NCI-H2107 treated with DMSO at 0.1 percent for 48 hours (cell line): Measurements from ENCODE around the gene IDH2.

Source experiments
- DNase-seq: peaks from one replicate; lab custom pipeline; 2025; ENCODE audit not compliant: unreplicated experiment; lab: John Stamatoyannopoulos, UW

The IDH2 gene

DNA sequence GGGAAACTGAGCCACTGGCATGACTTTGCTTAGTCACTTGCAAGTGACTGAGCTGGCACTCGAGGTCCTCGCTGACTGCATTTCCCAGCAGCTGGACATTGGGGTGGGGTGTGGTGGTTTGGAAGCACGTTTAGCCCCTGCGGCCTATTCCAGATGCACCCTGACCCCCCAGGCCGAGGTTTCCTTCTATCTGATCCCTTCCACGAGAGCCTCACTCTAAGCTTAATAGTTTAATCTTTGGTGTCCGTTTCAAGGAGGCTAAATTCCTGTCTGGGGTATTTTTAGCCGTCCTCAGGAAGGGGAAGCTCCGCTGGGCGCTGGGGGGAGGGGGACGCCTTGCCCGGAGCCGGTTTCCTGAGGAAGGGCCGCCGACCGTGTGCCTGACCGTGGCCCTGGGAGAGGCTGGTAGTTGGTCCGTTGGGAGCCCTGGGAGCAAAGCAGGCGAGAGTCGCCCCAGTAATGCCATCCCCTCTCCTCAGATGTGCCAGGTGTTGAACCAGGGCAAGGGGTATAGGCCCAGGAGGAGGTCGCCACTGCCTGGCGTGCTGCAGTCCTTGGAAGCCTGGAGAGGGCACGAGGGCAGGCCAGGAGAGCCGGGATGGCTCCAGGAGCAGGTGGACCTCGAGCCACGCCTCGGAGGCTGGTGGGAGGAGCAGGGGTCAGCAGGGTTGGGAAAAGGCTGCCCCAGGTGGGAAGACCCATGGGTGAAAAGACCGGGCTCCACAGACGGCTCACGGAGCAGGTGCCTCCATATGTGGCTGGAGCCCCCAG lies 37.2 kb downstream of the IDH2 start:
- DNase-seq: no peak

DNA sequence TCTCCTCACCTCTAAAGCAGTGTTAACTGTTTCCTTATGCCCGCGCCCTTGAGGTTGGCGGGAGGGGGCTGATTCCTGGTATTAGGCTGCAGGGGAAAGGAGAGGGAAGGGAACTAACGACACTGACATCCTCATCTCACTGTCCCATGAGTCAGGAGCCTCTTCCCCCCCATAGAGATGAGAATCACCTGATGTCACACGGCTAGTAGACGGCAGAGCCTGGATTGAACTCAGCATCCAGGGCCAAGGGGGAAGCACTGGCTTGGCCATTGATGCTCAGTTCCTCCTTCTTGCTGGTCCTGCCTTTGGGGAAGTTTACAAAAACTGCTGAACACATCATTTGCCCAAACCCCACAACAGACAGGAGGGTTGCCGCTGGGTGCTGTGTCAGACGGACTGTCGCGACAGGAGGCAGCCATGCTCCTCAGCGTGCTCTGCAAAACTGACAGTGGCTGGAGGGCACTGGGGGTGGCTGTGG lies 38.5 kb downstream of the IDH2 start:
- no peak for DNase-seq

DNA sequence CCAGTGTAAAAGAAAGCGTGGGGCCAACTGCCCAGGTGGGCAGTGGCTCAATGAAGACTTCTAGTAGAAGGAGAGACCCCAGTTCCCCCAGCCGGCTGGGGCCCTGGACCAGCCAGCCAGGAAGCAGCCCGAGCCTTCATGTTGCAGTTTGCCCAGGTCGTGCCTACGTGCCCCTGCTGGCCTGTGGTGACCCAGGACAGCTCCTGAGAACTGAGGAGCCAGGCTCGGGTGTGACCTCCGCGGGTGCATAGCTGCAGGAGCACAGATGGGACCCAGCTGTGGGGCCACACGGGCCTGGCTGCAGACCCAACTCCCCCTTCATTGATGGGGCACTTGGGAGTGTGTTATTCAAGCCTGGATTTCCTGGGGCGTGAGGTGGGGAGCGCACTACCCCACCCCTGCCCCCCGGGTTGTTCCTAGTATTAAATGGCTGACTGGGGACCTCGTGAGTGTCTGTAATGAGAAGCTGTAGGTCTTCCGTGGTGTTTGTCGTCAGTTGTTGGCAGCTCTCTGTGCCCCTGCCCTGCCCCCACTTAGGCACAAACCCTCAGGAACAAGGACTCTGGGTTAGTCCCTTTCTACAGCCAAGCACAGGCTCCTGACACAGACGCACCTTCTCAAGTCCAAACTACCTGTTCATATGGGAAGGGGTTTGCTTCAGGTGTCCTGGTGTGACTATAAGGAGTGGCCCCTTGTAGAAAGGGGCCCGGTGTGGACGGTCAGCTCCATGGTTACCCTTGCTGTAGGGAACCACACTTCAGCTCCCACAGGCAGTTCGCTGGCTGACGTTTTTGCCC lies 39.1 kb downstream of the IDH2 start:
- DNase-seq: no peak

DNA sequence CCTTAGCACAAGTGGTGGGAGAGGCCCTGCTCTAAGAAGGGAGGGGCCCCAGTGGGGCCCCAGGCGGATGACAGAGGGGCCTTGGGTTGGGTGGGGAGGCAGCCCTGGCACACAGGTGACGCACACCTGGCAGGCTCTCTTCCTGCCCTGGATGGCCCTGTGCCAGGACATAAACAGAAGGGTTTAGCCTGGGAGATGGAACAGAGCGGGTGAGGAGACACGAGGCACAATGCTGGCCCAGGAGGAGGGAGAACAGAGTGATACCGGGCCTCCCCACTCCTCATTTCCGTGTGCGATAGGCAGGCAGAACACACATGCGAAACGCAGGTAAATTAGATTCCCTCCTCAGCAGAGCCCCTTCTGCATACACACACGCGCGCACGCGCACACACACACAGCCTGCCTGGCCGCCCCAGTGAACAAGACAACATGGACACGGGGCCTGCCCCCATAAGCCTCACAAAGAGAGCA lies 39.8 kb downstream of the IDH2 start:
- peak; percentile 46 for DNase-seq

DNA sequence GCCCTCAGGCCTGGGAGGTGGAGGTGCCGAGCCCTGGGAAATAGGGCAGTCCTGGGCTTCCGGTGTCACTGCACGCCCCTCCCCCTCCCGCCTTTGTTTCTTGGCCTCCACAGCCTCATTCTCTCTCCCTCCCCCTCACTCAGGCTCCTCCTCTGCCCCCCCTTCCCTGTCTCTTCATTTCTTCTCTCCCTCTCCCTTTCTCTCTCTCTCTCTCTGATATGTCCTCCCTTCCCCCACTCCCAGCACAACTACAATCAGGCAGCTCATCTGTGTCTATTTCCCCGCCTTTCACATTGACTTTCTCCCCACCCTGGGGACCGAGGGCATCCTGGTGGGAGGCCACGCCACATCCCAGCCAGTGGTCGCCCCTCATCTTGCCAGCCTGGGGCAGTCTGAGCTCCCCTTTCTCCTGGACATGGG lies 40.2 kb downstream of the IDH2 start:
- DNase-seq: peak; percentile 57

DNA sequence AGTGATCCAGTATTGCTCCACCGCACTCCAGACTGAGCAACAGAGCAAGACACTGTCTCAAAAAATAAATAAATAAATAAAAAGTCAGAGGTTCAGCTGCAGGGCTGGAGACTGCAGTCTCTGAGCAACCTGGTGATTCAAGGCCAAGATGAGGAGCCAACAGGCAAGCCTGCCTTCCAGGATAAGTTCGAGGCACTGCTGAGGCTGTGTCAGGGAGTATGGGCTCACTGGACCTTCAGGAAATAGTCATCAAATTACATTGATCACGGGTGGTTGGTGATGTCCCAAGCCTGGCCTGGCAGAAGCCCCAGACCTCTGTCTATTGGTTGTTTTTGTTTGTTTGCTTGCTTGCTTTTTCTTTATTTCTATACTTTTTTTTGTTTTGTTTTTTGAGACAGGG lies 41.5 kb downstream of the IDH2 start:
- no peak for DNase-seq

DNA sequence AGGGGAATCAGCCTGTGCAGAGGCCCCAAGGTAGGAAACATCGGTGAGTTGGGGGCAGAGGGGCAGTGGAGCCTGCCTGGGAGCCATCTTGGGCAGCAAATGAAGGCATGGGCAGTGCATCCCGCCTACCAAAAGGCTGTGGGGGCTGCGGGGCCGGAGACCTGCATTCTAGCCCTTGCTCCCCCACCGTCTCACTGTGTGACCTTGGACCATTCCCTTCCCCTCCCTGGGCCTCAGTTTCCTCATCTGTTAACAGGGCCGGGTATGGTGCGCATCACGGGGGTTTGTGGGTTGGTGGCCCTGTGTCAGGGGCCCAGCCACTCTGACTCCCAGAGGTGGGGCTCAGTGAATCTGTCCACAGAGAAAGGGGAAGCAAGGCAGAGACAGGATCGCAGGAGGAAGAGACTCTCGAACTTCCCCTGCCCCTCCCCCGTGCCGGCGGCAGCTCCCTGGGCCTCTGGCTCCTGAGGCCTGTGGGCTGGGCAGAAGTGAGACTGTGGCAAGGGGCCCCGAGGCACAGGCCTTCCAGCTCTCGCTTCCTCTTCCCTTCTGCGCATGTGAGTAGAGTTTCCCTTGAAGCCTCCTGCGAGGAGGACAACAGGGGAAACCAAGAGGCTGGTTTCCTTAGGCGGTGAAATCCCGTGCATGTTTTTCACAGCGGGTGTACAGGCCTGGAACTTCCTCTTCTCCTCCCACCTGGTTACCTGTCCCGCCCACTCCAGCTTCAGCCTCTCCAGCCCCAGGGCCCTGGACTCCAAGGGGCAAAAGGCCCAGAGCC lies 42.9 kb downstream of the IDH2 start:
- no peak for DNase-seq

DNA sequence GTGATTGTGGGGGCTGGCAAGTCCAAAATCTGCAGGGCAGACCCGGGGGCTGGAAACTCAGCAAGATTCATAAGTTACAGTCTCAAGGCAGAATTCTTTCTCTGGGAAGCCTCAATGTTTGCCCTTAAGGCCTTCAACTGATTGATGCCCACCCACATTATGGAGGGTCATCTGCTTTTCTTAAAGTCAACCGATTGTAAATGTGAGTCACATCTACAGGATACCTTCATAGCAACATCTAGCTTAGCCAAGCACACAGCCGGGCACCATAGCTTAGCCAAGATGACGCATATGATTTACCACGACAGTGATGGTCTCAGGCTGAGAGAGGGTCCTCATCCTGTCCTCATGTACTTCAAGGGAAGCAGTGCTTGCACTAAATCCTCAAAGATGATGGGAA lies 43.5 kb downstream of the IDH2 start:
- DNase-seq: no peak

DNA sequence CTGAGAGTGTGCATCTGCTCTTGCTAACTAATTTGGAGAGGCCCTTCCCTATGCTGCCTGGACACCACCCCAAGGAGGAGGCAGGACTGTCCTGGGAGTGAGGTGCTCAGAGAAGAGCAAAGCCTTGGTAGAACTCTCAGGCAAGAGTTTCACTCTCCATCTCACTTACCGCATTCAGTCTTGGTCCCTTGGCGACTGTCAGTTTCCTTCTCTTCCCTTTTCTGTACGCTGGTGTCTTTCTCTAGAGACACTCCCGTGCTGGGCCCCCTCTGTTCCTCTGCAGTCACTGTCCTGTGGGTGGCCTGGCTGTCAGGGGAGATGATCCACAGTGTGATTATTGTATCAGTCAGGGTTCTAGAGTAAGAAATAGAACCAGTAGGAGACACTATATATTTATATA lies 44.0 kb downstream of the IDH2 start:
- DNase-seq: no peak

DNA sequence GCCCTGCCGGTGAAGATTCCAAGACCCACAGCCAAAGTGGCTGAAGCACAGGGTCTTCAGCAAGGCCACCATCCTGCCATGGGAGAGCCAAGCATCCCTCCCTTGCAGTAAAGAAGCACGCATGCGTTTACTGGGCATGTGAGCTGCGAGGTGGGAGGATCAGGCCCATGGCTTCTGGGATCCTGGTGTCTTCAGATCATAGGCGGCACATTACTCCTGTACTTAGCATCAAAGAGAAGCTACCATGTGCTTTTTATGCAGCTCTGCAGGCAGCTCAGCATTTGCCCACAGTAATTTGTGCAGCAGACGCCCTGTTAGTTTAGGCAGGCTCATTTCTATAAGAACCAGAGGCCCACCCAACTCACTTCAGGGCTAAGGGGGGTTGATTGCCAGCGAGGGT lies 45.7 kb downstream of the IDH2 start:
- no peak for DNase-seq

DNA sequence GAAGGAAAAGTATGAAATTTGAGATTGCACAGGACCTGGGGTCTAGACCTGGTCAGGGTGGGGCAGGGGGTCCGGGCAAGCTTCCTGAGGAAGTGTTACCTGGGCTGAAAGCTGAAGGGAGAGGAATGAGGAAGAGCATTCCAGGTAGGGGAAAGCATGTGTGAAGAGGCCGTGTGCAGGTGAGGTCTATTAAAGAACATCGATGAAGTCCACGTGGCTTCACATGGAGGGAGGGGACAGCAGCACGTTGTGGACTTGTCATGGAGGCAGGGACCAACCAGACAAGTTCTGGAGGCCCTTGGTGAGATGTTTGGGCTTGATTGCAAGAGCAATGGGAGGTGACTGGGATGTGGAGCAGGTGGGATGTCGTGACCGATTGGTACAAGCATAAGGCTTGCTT lies 47.1 kb downstream of the IDH2 start:
- no peak for DNase-seq

DNA sequence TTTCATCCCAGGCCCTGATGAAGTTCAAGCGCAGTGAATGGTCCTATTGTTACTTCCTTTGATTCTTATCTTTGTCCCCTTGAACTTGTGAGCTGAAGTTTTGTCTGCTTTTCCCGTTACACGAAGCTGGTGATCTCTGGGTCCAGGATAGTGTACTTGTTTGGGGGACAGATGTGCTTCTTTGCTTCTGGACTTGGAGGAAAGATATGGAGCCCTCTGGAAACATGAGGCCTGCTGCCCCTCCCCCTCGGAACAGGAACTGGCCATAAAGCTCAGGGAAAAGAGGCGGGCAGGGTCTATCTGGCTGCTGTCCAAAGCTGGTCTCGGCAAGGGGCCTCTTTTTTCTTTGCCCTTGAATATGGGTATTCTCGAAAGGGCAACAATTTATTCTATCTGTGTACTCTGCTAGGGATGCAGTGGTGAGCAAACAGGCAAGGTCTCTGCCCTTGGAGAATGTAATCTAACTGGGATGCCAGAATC lies 47.6 kb downstream of the IDH2 start:
- DNase-seq: no peak

DNA sequence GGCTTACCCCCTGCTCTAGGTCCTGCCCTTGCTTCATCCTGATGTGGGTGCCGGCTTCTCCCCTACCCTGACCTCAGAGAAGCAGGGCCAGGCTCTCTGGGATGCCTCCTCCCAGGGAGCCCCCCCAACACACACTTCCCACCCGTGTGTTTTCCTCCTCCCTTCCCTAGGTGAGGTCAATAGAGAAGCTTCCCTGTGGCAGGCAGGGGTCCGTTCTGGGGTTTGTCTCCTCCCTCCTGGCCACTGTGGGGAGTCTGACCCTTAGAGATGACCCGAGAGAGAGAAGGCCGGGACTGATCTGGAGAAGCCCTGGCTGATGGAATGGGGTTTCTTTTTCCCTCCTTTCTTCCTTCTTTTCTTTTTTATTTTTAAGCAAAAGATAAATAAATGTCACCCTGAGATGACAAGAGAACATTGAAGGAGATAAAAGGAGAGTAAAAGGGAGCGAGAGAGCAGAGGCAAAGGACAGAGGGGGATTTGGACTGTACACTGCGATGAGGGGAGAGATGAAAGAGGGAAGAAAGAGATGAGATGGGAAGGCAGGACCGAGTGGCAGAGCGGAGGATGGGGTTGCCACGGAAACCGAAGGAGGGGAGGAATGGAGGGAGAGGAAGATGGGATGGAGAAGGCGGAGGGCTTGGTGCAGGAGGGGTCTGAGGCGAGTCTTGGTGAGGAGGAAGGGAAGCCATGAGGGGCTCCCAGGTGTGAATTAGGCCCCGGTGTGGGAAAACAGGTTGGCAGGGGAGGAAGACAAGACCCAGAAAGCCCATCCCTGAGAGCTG lies 48.4 kb downstream of the IDH2 start:
- no peak for DNase-seq

DNA sequence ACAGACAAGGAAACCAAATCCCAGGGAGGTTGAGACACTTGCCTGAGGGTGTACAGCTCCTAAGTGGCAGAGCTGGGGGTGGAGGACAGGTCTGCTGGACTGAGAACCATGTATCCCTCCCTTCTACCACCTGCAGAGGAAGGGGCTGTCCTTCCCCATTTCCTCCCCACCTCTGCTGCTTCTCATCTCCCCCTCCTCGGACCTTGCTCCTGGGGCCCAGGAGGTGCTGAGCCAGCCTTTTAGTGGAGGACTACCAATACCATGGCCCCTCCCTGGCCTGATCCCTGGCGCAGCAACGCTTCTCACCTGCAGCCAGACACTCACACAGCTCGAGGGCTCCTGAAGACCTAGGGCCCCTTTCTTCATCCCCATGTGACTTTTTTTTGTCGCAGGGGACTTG lies 50.4 kb downstream of the IDH2 start:
- no peak for DNase-seq

DNA sequence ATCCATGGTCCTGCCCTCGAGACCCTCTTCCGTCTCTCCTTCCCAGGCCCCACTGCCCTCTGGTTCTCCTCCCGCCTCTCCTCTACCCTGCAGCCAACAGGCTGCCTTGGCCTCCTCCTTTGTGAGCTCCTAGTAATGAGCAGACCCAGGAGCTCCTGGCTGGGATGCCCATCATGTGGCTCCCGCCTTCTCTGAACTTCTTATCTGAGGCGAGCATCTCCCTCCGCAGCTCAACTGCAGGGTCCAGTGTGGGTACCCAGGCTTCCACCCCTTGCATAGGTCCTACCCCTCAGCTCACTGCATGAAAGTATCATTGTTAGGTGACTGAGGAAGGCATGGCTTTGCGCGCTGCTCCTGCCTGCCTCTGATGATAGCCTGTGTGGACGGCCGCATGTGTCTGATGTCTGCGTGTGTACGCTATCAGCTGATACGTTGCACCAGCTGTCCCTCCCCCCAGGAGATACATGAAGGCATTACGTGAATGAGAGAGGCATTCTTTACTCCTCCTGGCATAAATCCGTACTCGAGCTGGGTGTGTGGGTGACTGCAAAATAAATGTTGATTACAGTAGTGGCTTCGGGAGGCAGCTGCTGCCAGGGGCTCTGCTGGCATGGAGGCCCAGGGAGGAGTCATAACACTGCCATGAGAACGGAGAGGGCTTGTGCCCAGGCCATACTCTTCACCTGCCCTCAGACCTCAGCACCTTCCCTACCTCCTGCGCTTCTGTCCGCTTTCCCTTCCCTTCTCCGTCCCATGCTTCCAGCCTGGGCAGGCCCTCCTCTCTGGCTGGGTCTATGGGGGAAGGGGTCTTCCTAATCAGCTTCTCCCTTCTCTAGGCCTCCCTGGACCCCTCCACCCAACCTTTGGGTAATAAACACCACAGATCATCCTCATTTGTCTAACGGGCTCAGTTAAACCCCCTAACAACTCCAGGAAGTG lies 52.3 kb downstream of the IDH2 start:
- DNase-seq: no peak

DNA sequence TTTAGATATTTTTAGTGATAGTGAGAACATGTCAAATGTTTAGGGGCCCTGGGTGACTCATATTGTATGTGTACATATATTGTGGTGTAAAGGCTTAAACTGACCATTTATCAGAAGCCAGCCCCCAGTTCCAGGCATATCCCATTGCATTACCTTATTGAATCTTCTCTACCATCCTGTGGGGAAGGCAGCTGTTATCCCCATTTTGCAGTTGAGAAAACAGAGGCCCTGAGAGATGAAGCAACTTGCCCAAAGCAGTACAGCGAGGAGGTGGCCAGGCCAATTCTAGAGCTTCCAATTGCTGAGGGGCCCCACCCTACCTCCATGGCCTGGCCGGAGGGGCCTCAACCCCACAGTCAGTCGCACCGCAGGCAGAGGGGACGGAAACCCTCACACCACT lies 53.2 kb downstream of the IDH2 start:
- DNase-seq: no peak

DNA sequence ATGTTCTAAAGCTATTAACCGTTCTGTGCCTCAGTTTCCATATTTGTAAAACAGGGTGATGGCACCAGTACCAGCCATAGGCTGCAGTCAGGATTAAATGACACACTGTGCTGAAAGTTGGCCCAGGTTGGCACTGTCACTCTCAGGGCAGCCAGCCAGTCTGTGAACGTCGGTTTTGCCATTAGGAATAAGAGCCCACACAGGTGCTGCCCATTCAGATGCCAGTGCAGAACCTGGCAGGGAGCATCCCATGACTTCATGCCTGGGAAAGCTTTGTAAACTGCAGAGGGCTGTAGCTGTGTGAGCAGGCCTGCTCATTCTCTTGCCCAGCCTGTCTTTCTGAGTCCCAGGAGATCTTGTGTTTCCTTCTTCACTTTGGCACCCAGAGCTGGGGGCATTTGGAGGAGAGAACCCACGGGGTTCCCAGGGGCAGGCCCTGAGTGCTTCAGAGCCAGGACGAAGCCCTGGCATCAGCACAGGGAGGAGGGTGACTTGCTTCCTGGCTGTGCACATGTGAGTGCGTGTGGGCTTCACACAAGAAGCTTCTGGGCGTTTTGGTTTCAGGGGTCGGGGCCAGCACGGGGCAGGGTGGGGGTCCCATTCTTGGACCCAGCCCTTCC lies 54.2 kb downstream of the IDH2 start:
- DNase-seq: no peak

DNA sequence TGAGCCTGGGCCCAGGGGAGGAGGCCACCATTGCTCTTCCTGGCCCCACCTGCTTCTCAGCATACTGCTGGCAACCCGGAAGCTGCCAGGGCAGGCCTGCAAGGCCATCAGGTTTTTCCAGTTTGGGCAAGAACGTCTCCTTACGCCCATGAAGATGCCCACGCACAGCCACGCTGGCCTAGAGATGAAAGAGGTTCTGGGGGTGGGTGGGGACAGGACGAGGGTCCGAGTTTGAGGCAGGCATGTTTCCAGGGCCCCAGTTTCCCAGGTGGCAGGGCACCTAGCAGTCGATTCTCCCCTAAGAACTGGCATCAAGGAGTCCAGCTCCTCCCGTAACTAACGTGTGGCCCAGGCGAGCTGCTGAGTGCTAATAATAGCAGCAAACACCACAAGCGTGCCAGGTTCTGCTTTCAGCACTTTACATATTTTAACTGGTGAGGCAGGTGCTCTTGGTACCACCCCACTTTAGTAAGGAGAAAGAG lies 55.3 kb downstream of the IDH2 start:
- peak; percentile 50 for DNase-seq

DNA sequence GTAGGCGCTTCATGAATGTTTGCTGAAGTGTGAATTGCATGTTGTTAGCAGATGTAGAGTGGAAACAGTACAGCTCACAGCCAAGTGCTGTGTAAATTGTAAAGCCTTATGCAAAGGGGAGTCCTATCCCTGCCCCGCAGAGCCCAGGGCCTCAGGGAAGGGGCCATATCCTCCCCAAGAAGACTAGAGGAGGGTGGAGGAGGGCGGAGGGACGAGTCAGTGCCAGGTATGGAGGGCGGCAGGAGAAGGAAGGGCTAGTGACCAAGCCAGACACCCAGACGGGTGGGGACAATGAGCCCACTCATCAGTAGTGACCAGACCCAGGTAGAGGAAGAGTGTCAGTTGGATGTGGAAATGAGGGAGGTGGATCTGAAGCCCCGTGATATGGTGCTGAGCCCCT lies 56.0 kb downstream of the IDH2 start:
- DNase-seq: no peak
